GM19328 (cell line): ENCODE results near the gene ENOX1.

Experiments used
- ATAC-seq: cut with Tn5 transposase; IDR thresholded peaks from one replicate; pipeline ENCODE4 v1.9.1; 2021; ENCODE audit warnings: mild to moderate bottlenecking, moderate library complexity; ENCODE audit not compliant: unreplicated experiment

ENOX1 gene

GRCh38 chr13:43492745-43493144, 294.0 kb downstream of the ENOX1 start:
- no peak for ATAC-seq

GRCh38 chr13:43492311-43492710, 294.5 kb downstream of the ENOX1 start:
- no peak for ATAC-seq

- no peak for ATAC-seq
Observed at GRCh38 chr13:43489233-43489632, 297.5 kb downstream of the ENOX1 start.

DNA sequence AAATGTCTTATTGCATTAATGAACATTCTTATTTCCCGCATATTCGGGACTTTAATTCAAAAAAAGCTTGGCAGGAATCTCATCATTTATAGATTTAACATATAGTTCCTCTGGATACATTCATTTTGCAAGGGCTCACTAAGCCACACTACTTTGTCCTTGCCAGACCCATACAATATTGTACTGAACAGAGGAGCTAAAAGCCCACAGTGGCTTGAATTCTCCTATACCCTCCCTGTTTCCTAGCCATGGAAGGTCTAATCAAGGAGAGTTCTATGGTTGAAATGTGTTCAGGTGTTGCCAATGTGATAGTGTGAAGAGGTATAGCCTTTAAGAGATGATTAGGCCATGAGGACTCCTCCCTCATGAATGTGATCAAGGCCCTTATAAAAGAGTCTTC, 298.9 kb downstream of the ENOX1 start:
- ATAC-seq: no peak

GRCh38 chr13:43487461-43487860, 299.3 kb downstream of the ENOX1 start:
- ATAC-seq: no peak

DNA sequence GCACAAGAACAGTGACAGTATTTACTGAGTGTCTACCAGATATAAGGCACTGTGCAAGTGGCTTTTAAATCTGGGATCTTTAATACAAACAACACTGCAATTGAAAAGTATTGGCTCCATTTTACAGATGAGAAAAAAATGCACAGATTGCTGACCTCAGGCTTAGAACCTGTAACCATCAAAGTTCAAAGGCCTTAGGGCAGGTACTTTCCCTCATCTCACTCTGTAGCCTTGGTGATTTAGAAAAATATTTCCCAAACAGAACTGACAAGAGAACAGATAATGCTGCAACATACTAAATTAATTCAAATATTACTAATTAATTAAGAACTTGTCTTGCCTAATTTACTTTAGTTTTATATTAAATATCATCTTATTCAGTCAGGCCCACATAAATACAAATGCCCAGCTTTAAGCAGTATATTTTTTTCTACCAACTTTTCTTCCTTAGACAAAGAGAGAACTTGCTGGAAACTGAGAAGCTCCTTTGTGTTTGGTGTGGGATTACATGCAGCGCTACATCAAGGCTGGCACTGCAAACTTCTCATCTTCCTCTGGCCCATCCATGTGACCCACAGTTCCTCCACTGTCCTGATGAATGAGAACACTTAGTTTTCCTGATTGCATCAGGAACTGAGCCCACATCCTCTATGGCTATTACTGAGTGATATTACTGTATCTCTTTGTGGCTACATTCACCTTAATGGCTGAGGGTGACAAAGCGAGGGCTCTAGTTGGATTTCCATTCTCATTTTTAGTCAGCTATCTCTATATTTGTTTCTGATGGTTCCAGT, 302.1 kb downstream of the ENOX1 start:
- ATAC-seq: no peak

DNA sequence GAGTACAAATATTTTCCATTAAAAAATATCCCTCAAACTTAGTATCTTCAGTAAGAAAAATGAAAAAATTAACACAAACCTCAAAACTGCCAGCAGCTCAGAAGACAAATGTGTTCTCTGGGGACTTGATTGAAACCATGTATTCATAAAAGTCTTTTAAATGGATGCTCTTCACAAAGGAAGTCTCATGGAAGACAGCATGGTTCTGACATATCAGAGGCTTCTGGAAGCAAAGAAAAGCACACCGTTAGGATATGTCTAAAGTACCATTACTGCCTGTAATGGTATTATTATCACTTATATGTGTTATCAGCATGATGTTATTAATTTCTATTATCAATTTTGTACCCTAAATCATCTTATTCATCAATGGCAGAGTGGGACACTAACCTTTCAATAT, 302.8 kb downstream of the ENOX1 start:
- ATAC-seq: no peak

DNA sequence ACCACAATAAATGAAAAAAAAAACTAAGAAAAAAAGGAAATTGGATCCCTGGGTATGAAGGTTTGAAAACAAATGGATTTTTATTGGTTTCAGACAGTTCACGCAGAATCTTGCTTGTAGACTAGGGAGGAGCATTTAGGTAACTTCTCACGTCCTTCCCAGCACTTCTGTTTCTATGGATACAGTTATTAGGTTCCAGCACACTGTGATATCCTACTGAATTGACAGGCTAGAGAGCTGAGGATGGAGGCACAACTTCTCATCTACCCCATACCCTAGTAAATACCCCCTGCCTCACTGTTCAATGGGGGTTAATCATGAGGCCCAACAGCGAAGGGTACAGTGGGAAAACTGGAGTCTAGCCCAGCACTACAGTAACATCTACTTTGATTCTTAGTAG, 304.1 kb downstream of the ENOX1 start:
- ATAC-seq: no peak

DNA sequence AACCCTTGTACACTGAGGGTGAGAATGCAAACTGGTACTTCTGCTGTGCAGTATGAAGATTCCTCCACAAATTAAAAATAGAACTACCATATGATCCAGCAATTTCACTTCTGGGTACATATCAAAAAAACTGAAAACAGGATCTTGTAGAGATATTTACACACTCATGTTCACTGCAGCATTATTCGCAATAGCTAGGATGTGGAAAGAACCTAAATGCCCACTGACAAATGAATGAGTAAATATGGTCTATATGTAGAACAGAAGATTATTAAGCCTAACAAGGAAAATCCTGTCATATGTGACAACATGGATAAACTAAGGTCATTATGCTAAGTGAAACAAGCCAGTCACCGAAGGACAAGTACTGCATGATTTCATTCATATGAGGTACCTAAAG, 304.7 kb downstream of the ENOX1 start:
- ATAC-seq: no peak

- ATAC-seq: no peak
Observed at GRCh38 chr13:43478902-43479301, 307.9 kb downstream of the ENOX1 start.

- no peak for ATAC-seq
Observed at GRCh38 chr13:43478211-43478610, 308.6 kb downstream of the ENOX1 start.

DNA sequence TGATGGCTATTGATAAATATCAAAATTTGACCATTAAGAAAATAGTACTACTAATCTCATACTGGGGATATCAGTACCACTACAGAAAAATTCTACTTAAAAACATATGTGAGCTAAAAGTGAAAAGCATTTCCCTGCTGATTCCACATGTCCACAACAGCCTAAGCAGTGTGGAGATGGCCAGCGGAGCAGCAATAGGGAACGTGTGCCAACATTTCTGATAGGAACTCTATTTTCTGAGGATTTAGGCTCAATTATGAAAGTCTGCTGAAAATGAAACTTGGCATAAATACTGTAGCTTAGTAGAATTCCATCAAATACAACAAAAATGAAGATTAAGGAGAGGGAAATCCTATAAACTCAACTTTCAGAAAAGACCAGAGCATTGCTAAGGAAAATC, 311.6 kb downstream of the ENOX1 start:
- ATAC-seq: no peak

- ATAC-seq: no peak
Observed at GRCh38 chr13:43473437-43473836, 313.3 kb downstream of the ENOX1 start.

DNA sequence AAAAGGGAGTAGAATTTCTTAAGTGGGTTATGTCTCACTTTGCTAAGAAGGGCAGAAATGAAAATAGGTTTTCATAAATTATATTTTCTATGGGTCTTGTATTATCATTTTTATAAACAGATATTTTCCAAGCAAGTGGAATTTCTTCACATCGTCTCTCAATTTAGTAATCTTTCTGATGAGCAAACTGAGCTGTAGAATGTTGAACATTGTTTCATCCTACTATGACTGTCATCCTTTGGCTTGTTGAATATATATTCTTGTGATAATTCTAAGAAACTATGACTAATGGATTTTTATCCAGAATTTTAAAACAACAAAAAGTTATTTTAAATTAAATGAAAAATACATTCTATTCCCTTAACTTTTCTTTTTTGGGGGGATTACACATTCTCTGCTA, 313.8 kb downstream of the ENOX1 start:
- ATAC-seq: no peak

- ATAC-seq: no peak
Observed at GRCh38 chr13:43472339-43472738, 314.4 kb downstream of the ENOX1 start.

- no peak for ATAC-seq
Observed at GRCh38 chr13:43470610-43471009, 316.2 kb downstream of the ENOX1 start.

GRCh38 chr13:43469791-43470190, 317.0 kb downstream of the ENOX1 start:
- ATAC-seq: no peak

GRCh38 chr13:43464578-43465264, 322.1 kb downstream of the ENOX1 start:
- ATAC-seq: no peak

DNA sequence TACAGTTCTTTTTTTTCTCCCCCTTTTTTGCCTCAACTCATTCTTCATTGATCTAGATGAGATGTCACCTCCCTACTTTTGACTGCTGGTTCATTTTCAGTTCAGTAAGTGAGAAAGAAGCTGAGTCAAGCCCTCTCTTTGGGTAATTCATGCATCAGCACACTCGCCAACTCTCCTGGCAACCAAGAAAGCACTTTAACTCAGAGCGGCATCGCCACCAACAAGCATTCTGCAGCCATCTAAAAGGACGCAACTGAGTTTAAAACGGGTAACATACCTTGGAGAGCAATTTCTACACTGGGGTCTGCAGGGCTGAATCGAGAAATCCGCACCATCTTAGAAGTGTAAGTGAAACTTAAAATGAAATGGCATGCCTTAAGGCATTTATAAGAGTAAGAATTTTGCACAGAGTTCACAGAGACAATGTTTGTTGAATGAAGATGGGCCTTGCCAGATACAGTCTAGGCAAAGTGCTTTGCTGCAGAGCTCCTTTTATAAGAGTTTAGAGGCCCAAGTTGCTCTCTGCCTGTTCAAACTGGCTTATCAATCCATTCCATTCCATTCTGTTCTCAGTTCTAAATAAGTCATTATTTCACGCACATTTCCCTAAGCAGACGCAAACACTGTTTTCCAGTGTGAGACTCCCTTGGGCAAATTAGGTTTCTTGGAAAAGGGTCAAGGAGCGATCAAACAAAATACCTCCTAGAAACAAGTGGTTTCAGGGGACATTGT, 338.0 kb downstream of the ENOX1 start:
- ATAC-seq: no peak

- ATAC-seq: no peak
Observed at GRCh38 chr13:43446126-43446525, 340.6 kb downstream of the ENOX1 start.

DNA sequence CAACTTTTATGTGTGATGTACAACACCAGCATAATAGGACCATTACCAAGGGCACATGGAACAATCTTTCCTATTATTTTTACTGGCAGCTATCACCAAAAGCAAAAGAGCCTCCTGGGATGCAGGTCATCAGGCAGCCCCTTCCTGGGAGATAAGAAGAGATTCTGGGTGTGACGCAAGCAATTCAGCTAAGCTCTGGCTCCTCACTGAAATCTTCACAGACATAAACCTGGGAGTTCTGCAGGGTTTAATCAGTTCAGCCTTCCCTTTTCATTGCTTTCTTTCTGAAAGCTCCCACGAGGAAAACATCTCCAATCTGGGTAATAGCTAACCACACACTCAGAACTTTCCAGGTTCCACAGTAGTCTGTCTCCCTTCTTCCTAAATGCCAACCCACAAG, 341.1 kb downstream of the ENOX1 start:
- no peak for ATAC-seq

DNA sequence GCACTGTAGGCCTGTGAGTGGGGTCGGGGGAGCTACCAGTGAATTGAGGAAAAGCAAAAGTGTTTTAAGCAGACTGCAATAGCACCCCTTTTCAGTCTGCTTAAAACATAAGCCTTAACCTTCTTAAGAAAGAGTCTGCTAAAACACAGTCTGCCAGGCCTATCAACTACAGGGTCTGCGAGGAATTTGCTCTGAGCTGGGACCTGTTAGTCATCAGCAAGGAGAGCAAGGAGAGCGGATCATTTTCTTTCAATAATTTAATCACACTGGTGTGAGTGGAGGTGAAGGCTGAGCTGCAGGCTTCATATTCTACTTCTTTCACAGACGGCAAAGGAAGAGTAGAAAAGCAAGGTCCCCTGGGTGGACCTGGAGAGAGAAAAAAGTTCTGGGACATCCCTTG, 342.7 kb downstream of the ENOX1 start:
- ATAC-seq: no peak
